A549 (cell line): ENCODE results near the gene GNAL.

Experiments
- TF ChIP-seq, protein P1 (sequence below): IDR thresholded peaks from 2 replicates; pipeline ENCODE4 v1.6.1; 2012
- TF ChIP-seq, protein P2 (sequence below): fragments of >200 bp; sonication (Bioruptor Twin); formaldehyde crosslinking; IDR thresholded peaks from 3 replicates; pipeline ENCODE4 v1.5.1; 2016

DNA sequence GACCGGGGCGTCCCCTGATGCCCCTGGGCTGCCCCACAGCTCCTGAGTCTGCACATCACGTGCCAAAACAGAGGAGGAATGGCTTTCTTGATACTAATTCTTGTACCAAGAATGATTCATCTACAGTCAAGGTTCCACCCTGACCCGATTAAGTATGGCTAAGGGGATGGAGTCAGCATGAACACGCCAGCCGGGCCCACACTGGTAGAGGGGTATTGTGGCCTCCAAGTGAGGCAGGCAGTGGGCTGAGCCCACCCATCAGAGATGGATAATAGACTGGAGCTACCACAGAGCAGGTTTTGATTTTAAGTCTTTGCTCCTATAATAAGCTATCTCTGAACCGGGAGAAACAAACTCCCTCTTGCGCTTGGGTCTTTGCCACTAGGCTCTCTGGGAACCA, 17.9 kb upstream of the GNAL start:
- TF ChIP-seq, protein P1, sequence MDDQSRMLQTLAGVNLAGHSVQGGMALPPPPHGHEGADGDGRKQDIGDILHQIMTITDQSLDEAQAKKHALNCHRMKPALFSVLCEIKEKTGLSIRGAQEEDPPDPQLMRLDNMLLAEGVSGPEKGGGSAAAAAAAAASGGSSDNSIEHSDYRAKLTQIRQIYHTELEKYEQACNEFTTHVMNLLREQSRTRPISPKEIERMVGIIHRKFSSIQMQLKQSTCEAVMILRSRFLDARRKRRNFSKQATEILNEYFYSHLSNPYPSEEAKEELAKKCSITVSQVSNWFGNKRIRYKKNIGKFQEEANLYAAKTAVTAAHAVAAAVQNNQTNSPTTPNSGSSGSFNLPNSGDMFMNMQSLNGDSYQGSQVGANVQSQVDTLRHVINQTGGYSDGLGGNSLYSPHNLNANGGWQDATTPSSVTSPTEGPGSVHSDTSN, result no peak
- TF ChIP-seq, protein P2, sequence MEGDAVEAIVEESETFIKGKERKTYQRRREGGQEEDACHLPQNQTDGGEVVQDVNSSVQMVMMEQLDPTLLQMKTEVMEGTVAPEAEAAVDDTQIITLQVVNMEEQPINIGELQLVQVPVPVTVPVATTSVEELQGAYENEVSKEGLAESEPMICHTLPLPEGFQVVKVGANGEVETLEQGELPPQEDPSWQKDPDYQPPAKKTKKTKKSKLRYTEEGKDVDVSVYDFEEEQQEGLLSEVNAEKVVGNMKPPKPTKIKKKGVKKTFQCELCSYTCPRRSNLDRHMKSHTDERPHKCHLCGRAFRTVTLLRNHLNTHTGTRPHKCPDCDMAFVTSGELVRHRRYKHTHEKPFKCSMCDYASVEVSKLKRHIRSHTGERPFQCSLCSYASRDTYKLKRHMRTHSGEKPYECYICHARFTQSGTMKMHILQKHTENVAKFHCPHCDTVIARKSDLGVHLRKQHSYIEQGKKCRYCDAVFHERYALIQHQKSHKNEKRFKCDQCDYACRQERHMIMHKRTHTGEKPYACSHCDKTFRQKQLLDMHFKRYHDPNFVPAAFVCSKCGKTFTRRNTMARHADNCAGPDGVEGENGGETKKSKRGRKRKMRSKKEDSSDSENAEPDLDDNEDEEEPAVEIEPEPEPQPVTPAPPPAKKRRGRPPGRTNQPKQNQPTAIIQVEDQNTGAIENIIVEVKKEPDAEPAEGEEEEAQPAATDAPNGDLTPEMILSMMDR, result no peak
